GM23338 (cell line): ENCODE measurements around the gene SH3RF3. TPM values are rescaled to one million over a fixed set of nuclear protein-coding genes. Genes with fewer than 3 reads are reported as not detected.

Source experiments
- ATAC-seq: fragments of 200-7000 bp; cut with Tn5 transposase; 3 replicates; pipeline ENCODE4 v1.9.1; 2020
- DNase-seq: peaks from one replicate; pipeline ENCODE4 v3.0.0-alpha.2; 2015; ENCODE audit warnings: low spot score
- H2AFZ ChIP-seq: fragments of 200-600 bp; sonication (generic); 2 replicates; pipeline ENCODE4 v1.8.0; 2016; ENCODE audit warnings: antibody characterized with exemption, mild to moderate bottlenecking, moderate library complexity
- H3F3A ChIP-seq: fragments of 200-600 bp; sonication (generic); replicated peaks from 2 replicates; pipeline ENCODE4 v1.8.0; 2017; ENCODE audit warnings: antibody characterized with exemption, mixed run types, low read depth
- H3K27ac ChIP-seq: fragments of 200-600 bp; sonication (generic); 2 replicates; pipeline ENCODE4 v1.6.1; 2016; ENCODE audit warnings: low read depth
- H3K27me3 ChIP-seq: fragments of 200-600 bp; sonication (generic); 2 replicates; pipeline ENCODE4 v1.8.0; 2016; ENCODE audit warnings: mild to moderate bottlenecking, mixed run types, moderate library complexity; ENCODE audit not compliant: insufficient read depth
- H3K36me3 ChIP-seq: fragments of 200-600 bp; sonication (generic); 2 replicates; pipeline ENCODE4 v1.8.0; 2016; ENCODE audit warnings: mild to moderate bottlenecking; ENCODE audit not compliant: insufficient read depth
- H3K4me1 ChIP-seq: fragments of 200-600 bp; sonication (generic); 2 replicates; pipeline ENCODE4 v1.8.0; 2016; ENCODE audit warnings: mild to moderate bottlenecking, moderate library complexity; ENCODE audit not compliant: insufficient read depth
- H3K4me2 ChIP-seq: fragments of 200-600 bp; sonication (generic); 2 replicates; pipeline ENCODE4 v1.7.1; 2017; ENCODE audit warnings: mixed run types
- H3K4me3 ChIP-seq: fragments of 200-600 bp; sonication (generic); 2 replicates; pipeline ENCODE4 v1.6.1; 2016; ENCODE audit warnings: mixed run types
- H3K79me2 ChIP-seq: fragments of 200-600 bp; sonication (generic); replicated peaks from 2 replicates; pipeline ENCODE4 v1.8.0; 2017; ENCODE audit warnings: mild to moderate bottlenecking; ENCODE audit not compliant: insufficient read depth
- H3K9me2 ChIP-seq: fragments of 200-600 bp; sonication (generic); 2 replicates; pipeline ENCODE4 v1.8.0; 2017; ENCODE audit not compliant: insufficient read depth
- H4K20me1 ChIP-seq: fragments of 200-600 bp; sonication (generic); replicated peaks from 2 replicates; pipeline ENCODE4 v1.8.0; 2017; ENCODE audit warnings: mild to moderate bottlenecking; ENCODE audit not compliant: insufficient read depth
- H3K27ac Mint-ChIP-seq: 2 replicates; pipeline ENCODE4 v1.8.0; 2020; ENCODE audit warnings: inconsistent platforms, mild to moderate bottlenecking, moderate library complexity, mixed read lengths
- H3K27me3 Mint-ChIP-seq: 3 replicates; pipeline ENCODE4 v1.8.0; 2022; ENCODE audit warnings: low read depth, mild to moderate bottlenecking, moderate library complexity, mixed read lengths, inconsistent platforms; ENCODE audit not compliant: insufficient read depth, poor library complexity
- H3K36me3 Mint-ChIP-seq: 3 replicates; pipeline ENCODE4 v1.8.0; 2021; ENCODE audit warnings: low read depth, mild to moderate bottlenecking, inconsistent platforms, moderate library complexity, mixed read lengths
- H3K4me1 Mint-ChIP-seq: 3 replicates; pipeline ENCODE4 v1.8.0; 2020; ENCODE audit warnings: mild to moderate bottlenecking, inconsistent platforms, mixed read lengths
- H3K4me3 Mint-ChIP-seq: 3 replicates; pipeline ENCODE4 v1.8.0; 2021; ENCODE audit warnings: moderate library complexity, mild to moderate bottlenecking, inconsistent platforms, mixed read lengths
- H3K9me3 Mint-ChIP-seq: 3 replicates; pipeline ENCODE4 v1.8.0; 2020; ENCODE audit warnings: moderate library complexity, mild to moderate bottlenecking, inconsistent platforms, mixed read lengths
- CREB1 ChIP-seq: fragments of 250-450 bp; sonication (Bioruptor Pico); IDR thresholded peaks from 2 replicates; pipeline ENCODE4 v1.5.0; 2020; ENCODE audit warnings: low read depth, mild to moderate bottlenecking, moderate library complexity
- EZH2 ChIP-seq: fragments of 200-600 bp; sonication (generic); IDR thresholded peaks from one replicate; pipeline ENCODE4 v1.8.0; 2017; ENCODE audit warnings: antibody characterized with exemption, mild to moderate bottlenecking, low read depth; ENCODE audit not compliant: unreplicated experiment
- JUNB ChIP-seq: IDR thresholded peaks from one replicate; pipeline ENCODE4 v1.6.1; 2016; ENCODE audit warnings: antibody characterized with exemption; ENCODE audit not compliant: unreplicated experiment
- ZNF114 ChIP-seq: fragments of 250-450 bp; sonication (Bioruptor Pico); IDR thresholded peaks from 2 replicates; pipeline ENCODE4 v1.5.0; 2020; ENCODE audit warnings: mild to moderate bottlenecking, moderate library complexity
- ZNF331 ChIP-seq: fragments of 250-450 bp; sonication (Bioruptor Pico); IDR thresholded peaks from 2 replicates; pipeline ENCODE4 v1.5.0; 2020; ENCODE audit warnings: low read depth, mild to moderate bottlenecking, moderate library complexity
- polyA plus RNA-seq: library from polyadenylated mRNA; unstranded; fragments of >200 nt; fragmentation: Nextera tagmentation; extraction: Ambion mirVana; gene quantifications from 2 replicates; pipeline ENCODE4 v1.2.1, GENCODE V29; 2016
- total RNA-seq: library from RNA; depleted of rRNA; stranded (reverse); fragments of >200 nt; shearing (Covaris generic); gene quantifications from 2 replicates; pipeline ENCODE4 v1.2.3, GENCODE V29; 2014
- TF ChIP-seq, protein P1 (sequence below): fragments of 250-450 bp; sonication (Bioruptor Pico); IDR thresholded peaks from 2 replicates; pipeline ENCODE4 v1.5.0; 2020; ENCODE audit warnings: mild to moderate bottlenecking, moderate library complexity
- TF ChIP-seq, protein P2 (sequence below): IDR thresholded peaks from 2 replicates; pipeline ENCODE4 v1.6.1; 2016; ENCODE audit warnings: antibody characterized with exemption
- TF ChIP-seq, protein P3 (sequence below): IDR thresholded peaks from one replicate; pipeline ENCODE4 v1.6.1; 2018; ENCODE audit warnings: antibody characterized with exemption; ENCODE audit not compliant: unreplicated experiment

Gene SH3RF3
- total and polyA plus RNA-seq, 2 experiments from 2014 or later = 0.11 to 0.63 TPM

DNA sequence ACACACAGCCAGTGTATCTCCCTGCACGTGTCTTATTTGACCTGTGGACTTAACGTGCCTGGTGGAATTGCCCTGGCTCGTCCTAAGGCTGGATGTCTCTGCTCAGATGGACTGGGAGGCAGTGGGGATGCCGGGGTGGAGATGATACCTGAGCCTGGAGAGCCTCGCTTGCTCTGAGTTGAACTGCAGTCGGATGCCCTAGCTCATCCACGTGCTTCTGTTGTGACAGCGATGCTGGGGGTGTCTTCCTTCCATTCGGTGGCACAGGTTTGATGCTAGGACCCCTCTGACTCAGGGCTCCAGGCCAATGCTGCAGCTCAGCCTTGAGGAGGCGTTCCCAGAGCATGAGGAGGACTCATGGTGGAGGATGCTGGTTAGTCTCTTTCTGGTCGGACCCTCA is 117.6 kb downstream of the SH3RF3 start:
- Histone ChIP-seq H2AFZ (no peak overlapping the region), H3K27me3 (no peaks in the 10 kb centered on the region), H3K4me2 (no peak overlapping the region), H3K4me3 (no peak overlapping the region), H3K27ac (no peak overlapping the region), H3K9me2 (0 out of 2 replicates have a peak, but pooled peaks cover 3% of the 10 kb centered on the region), H3F3A (no peaks in the 10 kb centered on the region), H3K36me3 (no peaks in the 10 kb centered on the region), H4K20me1 (no peaks in the 10 kb centered on the region), H3K79me2 (no peaks in the 10 kb centered on the region), H3K4me1 (no peaks in the 10 kb centered on the region)
- Mint-ChIP-seq H3K4me3 (no peak overlapping the region), H3K27me3 (peaks cover 5% of the 10 kb centered on the region), H3K9me3 (no peaks in the 10 kb centered on the region), H3K27ac (no peak overlapping the region), H3K36me3 (no peaks in the 10 kb centered on the region), H3K4me1 (peaks cover 9% of the 10 kb centered on the region; the same call in 2 of the 3 replicates)
- ATAC-seq (no peak), DNase-seq (no peak)
- no peak for TF ChIP-seq ZNF114 (CRISPR knock-in tag)
- TF ChIP-seq CREB1 (CRISPR knock-in tag) = no peak
- TF ChIP-seq, protein P1, sequence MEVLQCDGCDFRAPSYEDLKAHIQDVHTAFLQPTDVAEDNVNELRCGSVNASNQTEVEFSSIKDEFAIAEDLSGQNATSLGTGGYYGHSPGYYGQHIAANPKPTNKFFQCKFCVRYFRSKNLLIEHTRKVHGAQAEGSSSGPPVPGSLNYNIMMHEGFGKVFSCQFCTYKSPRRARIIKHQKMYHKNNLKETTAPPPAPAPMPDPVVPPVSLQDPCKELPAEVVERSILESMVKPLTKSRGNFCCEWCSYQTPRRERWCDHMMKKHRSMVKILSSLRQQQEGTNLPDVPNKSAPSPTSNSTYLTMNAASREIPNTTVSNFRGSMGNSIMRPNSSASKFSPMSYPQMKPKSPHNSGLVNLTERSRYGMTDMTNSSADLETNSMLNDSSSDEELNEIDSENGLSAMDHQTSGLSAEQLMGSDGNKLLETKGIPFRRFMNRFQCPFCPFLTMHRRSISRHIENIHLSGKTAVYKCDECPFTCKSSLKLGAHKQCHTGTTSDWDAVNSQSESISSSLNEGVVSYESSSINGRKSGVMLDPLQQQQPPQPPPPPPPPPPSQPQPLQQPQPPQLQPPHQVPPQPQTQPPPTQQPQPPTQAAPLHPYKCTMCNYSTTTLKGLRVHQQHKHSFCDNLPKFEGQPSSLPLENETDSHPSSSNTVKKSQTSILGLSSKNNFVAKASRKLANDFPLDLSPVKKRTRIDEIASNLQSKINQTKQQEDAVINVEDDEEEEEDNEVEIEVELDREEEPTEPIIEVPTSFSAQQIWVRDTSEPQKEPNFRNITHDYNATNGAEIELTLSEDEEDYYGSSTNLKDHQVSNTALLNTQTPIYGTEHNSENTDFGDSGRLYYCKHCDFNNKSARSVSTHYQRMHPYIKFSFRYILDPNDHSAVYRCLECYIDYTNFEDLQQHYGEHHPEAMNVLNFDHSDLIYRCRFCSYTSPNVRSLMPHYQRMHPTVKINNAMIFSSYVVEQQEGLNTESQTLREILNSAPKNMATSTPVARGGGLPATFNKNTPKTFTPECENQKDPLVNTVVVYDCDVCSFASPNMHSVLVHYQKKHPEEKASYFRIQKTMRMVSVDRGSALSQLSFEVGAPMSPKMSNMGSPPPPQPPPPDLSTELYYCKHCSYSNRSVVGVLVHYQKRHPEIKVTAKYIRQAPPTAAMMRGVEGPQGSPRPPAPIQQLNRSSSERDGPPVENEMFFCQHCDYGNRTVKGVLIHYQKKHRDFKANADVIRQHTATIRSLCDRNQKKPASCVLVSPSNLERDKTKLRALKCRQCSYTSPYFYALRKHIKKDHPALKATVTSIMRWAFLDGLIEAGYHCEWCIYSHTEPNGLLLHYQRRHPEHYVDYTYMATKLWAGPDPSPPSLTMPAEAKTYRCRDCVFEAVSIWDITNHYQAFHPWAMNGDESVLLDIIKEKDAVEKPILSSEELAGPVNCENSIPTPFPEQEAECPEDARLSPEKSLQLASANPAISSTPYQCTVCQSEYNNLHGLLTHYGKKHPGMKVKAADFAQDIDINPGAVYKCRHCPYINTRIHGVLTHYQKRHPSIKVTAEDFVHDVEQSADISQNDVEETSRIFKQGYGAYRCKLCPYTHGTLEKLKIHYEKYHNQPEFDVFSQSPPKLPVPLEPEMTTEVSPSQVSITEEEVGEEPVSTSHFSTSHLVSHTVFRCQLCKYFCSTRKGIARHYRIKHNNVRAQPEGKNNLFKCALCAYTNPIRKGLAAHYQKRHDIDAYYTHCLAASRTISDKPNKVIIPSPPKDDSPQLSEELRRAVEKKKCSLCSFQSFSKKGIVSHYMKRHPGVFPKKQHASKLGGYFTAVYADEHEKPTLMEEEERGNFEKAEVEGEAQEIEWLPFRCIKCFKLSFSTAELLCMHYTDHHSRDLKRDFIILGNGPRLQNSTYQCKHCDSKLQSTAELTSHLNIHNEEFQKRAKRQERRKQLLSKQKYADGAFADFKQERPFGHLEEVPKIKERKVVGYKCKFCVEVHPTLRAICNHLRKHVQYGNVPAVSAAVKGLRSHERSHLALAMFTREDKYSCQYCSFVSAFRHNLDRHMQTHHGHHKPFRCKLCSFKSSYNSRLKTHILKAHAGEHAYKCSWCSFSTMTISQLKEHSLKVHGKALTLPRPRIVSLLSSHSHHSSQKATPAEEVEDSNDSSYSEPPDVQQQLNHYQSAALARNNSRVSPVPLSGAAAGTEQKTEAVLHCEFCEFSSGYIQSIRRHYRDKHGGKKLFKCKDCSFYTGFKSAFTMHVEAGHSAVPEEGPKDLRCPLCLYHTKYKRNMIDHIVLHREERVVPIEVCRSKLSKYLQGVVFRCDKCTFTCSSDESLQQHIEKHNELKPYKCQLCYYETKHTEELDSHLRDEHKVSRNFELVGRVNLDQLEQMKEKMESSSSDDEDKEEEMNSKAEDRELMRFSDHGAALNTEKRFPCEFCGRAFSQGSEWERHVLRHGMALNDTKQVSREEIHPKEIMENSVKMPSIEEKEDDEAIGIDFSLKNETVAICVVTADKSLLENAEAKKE (CRISPR knock-in tag) = no peak
- no peak for TF ChIP-seq JUNB
- no peak for TF ChIP-seq ZNF331 (CRISPR knock-in tag)
- TF ChIP-seq, protein P2, sequence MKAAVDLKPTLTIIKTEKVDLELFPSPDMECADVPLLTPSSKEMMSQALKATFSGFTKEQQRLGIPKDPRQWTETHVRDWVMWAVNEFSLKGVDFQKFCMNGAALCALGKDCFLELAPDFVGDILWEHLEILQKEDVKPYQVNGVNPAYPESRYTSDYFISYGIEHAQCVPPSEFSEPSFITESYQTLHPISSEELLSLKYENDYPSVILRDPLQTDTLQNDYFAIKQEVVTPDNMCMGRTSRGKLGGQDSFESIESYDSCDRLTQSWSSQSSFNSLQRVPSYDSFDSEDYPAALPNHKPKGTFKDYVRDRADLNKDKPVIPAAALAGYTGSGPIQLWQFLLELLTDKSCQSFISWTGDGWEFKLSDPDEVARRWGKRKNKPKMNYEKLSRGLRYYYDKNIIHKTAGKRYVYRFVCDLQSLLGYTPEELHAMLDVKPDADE = no peak
- no peak for TF ChIP-seq EZH2
- TF ChIP-seq, protein P3, sequence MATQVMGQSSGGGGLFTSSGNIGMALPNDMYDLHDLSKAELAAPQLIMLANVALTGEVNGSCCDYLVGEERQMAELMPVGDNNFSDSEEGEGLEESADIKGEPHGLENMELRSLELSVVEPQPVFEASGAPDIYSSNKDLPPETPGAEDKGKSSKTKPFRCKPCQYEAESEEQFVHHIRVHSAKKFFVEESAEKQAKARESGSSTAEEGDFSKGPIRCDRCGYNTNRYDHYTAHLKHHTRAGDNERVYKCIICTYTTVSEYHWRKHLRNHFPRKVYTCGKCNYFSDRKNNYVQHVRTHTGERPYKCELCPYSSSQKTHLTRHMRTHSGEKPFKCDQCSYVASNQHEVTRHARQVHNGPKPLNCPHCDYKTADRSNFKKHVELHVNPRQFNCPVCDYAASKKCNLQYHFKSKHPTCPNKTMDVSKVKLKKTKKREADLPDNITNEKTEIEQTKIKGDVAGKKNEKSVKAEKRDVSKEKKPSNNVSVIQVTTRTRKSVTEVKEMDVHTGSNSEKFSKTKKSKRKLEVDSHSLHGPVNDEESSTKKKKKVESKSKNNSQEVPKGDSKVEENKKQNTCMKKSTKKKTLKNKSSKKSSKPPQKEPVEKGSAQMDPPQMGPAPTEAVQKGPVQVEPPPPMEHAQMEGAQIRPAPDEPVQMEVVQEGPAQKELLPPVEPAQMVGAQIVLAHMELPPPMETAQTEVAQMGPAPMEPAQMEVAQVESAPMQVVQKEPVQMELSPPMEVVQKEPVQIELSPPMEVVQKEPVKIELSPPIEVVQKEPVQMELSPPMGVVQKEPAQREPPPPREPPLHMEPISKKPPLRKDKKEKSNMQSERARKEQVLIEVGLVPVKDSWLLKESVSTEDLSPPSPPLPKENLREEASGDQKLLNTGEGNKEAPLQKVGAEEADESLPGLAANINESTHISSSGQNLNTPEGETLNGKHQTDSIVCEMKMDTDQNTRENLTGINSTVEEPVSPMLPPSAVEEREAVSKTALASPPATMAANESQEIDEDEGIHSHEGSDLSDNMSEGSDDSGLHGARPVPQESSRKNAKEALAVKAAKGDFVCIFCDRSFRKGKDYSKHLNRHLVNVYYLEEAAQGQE = no peak
